Coronary artery (tissue), 2 donors: ENCODE data around the gene PRKG1.

Experiments used
- DNase-seq: peaks from one replicate; pipeline ENCODE4 v3.0.0-alpha.2; 2017; ENCODE audit warnings: low spot score
- H3K27ac ChIP-seq, 2 donors: fragments of 200-600 bp; sonication (generic); one replicate each; pipeline ENCODE4 v1.5.1; 2016 to 2019
- H3K4me3 ChIP-seq: fragments of 200-600 bp; sonication (generic); 2 replicates; pipeline ENCODE4 v1.5.1; 2016; ENCODE audit warnings: mild to moderate bottlenecking, moderate library complexity
- TF ChIP-seq, protein P1 (sequence below): fragments of 200-600 bp; sonication (generic); IDR thresholded peaks from one replicate; pipeline ENCODE4 v1.5.1; 2019; ENCODE audit warnings: antibody characterized with exemption

The PRKG1 gene

DNA sequence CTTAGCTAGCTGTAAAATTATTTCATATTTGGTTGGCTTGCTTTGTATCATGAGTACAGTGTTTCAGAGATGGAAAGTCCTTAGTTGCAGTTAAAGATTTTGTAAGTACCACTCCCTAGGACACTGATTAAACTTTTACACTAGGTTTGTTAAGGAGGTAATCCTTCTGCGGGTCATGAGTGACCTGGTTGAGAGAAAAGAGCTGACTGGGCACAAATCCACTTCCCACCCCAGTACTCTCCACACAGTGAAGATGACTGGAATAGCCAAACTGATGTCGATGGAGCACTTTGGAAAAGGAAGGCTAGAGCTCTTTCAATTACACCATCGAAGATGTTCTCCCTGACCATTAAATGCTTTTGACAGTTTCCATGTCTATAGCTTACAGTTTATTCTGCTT, 433.2 kb downstream of the PRKG1 start:
- no peak for DNase-seq

DNA sequence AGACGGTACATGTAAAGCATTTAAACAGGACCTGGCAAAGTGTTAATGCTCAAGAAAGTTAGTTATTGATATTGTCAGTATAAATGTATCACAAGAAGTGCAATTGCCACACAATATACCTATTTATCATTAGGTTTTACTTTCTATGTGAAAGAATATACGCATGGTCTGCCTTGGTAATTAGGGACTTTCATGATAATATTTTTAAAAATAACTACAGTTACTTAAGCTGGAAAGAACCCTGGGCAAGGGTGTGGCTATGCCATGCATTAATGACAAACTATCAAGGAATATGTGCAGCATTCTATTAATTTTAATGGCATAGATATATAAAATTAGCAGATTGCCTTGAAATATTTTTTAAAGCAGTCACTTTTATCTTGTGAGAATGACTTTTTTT, 433.9 kb downstream of the PRKG1 start:
- Histone ChIP-seq H3K4me3 (no peak overlapping the region), H3K27ac (no peak overlapping the region)
- TF ChIP-seq, protein P1, sequence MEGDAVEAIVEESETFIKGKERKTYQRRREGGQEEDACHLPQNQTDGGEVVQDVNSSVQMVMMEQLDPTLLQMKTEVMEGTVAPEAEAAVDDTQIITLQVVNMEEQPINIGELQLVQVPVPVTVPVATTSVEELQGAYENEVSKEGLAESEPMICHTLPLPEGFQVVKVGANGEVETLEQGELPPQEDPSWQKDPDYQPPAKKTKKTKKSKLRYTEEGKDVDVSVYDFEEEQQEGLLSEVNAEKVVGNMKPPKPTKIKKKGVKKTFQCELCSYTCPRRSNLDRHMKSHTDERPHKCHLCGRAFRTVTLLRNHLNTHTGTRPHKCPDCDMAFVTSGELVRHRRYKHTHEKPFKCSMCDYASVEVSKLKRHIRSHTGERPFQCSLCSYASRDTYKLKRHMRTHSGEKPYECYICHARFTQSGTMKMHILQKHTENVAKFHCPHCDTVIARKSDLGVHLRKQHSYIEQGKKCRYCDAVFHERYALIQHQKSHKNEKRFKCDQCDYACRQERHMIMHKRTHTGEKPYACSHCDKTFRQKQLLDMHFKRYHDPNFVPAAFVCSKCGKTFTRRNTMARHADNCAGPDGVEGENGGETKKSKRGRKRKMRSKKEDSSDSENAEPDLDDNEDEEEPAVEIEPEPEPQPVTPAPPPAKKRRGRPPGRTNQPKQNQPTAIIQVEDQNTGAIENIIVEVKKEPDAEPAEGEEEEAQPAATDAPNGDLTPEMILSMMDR, result no peak
- no peak for DNase-seq

More for the DNA sequence above, 433.2 kb downstream of the PRKG1 start:
- TF ChIP-seq, protein P1, result no peak
- H3K27ac ChIP-seq, result no peak overlapping the region
- H3K4me3 ChIP-seq, result no peak overlapping the region

DNA sequence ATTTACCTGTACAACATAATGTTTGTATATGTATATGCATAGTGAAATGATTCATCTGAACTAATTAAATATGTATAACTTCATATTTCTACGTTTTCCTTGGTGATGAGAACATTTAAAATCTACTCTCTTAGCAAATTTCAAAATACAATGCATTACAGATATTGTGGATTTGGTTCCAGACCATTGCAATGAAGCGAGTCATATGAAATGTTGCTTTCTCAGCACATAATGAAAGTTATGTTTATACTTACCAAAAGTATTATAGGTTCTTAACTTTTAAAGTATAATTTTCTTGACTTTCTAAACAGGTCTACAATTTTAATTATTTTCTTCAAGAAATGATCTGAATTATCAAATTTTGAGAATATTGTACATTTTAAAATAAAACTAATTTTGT, 435.9 kb downstream of the PRKG1 start:
- DNase-seq, result no peak
- TF ChIP-seq, protein P1, result no peak
- no peak overlapping the region for H3K4me3 ChIP-seq
- no peak overlapping the region for H3K27ac ChIP-seq

DNA sequence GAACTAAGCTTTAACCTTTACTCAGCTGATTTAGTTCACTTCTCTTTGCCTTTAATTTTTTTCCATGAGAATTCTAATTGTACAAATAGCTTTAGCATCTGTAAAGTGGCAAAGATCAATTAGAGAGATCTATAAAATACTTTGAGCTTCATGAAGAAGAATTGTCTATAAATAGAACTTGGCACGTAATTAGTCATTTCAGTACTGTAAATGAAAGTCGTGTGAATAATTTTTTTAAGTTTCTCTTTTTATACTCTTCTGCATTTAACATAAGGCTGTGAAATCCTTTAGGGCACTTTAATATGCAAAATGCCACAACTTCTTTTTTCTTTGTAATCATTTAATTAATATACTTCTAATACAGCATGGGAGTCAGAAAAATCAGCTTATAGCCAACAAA, 447.3 kb downstream of the PRKG1 start:
- Histone ChIP-seq H3K27ac (no peak overlapping the region), H3K4me3 (no peak overlapping the region)
- DNase-seq, result no peak
- TF ChIP-seq, protein P1, result no peak

DNA sequence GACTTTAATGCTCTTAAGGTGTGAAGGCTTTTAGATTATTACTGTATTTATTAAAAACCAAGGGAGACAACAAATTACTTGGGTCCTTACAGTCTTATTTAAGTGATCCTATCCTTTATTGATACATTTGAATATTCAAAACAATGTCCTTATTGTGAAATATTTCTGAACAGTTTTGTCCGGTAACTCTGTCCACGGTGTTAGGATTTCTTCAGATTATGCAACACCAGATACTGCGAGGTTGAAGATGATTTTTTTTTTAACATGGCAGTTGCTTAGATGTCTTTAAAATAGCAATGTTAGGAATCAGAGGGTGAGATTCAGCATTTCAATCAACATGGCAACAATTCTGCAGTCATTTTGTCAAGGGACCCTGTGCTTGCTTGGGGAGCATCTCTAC, 448.6 kb downstream of the PRKG1 start:
- no peak overlapping the region for H3K27ac ChIP-seq
- DNase-seq, result no peak
- TF ChIP-seq, protein P1, result no peak

DNA sequence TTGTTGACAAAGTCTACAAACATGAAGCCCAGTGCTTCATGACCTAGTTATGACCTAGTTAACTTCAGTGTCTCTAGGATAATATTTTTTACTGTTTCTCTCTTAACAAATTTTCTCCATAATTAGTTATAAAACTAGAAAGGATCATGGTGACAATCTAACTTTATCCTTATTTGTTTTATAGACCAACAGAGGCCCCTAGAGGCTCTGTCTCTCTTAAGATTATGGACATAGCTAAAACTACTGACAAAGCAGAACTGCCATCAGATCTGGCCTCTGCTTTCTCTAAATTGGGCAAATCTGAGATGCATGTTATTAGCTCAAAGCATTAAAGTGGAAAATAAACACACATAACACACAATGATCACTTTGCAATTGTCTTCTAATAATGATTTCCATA, 449.2 kb downstream of the PRKG1 start:
- Histone ChIP-seq H3K27ac (no peak overlapping the region), H3K4me3 (no peak overlapping the region)
- DNase-seq, result no peak
- TF ChIP-seq, protein P1, result no peak

More for the DNA sequence above, 448.6 kb downstream of the PRKG1 start:
- no peak overlapping the region for H3K4me3 ChIP-seq

DNA sequence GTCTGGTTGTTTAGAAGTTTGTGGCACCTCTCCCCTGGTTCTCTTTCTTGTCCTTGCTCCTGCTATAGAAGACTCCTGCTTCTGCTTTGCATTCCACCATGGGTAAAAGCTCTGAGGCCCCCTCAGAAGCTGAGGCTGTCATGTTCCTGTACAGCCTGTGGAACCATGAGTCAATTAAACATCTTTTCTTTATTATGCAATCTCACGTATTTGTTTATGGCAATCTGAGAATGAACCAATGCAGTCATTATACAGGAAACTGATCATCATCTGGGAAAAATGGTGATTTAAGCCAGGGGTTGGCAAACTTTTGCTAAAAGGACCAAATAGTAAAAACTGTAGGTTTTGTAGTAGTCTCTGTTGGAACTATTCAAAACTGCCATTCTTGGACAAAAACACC, 449.8 kb downstream of the PRKG1 start:
- DNase-seq, result no peak
- TF ChIP-seq, protein P1, result no peak
- H3K27ac ChIP-seq, result no peak overlapping the region
- no peak overlapping the region for H3K4me3 ChIP-seq
